Left forelimb (tissue), 1 donor: ENCODE results near the gene KRT7.

Experiments used
- DNase-seq: peaks from one replicate; pipeline ENCODE4 v3.0.0-alpha.2; 2018; ENCODE audit warnings: low spot score

The KRT7 gene

DNA sequence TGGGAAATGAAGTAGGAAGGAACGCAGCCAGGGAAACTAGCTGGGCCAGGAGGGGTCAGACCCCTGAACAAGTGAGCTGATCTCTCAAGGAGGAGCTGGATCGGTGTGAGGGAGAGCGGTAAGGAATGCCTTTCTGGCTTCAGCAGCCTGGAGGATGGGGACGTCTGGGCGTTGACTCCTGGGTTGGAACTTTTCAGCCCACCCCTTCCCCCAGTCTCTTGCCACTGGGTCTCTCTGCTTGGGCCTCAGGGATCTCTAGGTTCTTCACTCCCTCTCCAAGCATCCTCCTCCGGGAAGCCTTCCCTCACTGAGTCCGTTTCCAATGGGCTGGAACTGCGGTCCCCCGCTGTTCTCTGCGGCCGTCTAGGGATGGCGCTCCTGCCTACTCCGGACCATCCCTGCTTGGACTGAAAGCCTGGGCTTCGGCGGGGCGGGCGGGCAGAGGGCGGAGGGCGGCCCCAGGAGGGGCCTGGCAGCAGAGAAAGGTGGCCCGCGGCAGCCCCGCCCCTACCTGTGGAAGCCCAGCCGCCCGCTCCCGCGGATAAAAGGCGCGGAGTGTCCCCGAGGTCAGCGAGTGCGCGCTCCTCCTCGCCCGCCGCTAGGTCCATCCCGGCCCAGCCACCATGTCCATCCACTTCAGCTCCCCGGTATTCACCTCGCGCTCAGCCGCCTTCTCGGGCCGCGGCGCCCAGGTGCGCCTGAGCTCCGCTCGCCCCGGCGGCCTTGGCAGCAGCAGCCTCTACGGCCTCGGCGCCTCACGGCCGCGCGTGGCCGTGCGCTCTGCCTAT is at the start of gene KRT7:
TSS of gene KRT7 (plus strand) at position 570 of the 788 bp plus-strand sequence. CDS start at position 624, 54 bp downstream.
- DNase-seq, result peak; percentile 47

DNA sequence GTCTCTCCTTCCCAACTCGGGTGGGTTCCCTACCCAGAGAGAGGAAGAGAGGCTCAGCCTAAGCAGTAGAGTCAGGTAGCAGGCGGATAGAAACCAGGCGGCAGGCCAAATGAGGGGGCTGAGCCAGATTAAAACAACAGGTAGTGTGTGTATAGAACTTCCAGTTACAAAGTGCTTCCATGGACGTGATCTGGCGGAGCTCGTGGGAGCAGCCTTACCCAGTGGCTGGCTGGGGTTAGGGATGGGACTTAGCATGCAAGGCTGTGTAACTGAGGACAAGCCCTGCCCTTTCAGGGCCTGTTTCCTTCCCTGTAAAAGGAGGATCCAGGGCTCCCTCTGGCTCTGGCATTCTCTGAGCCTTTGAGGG is 49.5 kb upstream of the KRT7 start:
- DNase-seq, result no peak

DNA sequence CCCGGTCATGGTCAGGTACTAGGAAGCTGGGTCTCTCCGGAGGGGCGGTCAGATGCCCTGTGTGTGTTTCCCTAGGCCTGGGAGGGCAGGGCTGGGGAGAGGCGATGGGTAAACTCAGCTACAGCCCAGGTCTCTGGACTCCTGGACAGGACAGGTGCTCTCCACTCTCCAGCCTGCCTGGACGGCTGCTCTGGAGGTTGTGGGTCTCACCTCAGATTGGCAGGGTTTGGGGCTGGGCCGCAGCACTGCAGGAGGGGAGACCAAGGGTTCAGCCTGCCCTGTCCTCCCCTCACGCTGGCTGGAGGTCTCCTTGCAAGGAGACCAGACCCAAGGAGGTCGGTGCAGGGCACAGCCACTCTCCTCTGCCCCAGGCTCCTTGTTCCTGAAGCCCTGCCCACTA is 49.1 kb upstream of the KRT7 start:
- DNase-seq, result no peak

DNA sequence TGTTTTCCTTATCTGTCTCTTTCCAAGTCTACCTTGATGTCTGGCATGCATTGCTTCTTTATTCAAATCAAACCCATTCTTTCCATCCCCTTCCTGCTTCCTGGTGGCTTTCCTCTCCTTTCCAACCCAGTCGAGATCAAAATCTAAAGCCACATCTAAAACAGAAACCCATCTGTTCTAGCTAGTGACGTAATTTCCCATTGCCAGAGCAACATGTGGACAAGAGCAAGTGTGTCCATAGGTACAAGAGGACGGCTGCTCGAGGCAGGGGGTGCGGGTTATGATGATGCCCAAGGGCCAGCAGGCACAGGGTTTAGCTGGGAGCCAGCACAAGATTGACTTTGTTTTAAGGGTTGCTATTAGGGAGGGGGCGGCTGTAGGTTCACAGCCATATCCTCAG is 48.2 kb upstream of the KRT7 start:
- DNase-seq, result no peak

DNA sequence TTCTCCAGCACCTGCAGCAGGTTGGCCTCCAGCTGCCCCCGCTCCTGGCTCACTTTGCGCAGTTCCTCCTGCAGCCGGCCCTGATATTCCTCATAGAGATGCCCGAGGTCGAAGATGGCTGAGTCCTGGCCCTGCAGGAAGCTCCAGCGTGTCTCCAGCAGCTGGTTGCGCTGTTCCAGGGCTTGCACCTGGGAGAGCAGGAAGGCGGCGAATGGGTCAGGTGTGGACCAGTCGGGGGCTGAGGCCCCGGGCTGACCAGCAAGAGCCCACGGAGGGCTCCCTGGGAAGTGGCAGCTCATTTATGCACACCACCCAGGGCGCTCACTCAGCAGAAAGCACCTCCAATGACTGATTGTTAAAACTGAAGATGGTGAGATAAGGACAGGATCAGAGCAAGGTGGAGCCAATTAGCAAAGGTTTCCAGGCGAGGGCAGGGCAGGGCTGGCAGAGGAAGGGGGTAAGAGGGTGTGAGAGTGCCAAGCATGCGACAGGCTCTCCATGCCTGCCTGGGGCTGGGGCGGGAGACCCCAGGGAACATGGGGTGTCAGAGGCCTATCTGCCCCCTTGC is 47.6 kb upstream of the KRT7 start:
- no peak for DNase-seq

DNA sequence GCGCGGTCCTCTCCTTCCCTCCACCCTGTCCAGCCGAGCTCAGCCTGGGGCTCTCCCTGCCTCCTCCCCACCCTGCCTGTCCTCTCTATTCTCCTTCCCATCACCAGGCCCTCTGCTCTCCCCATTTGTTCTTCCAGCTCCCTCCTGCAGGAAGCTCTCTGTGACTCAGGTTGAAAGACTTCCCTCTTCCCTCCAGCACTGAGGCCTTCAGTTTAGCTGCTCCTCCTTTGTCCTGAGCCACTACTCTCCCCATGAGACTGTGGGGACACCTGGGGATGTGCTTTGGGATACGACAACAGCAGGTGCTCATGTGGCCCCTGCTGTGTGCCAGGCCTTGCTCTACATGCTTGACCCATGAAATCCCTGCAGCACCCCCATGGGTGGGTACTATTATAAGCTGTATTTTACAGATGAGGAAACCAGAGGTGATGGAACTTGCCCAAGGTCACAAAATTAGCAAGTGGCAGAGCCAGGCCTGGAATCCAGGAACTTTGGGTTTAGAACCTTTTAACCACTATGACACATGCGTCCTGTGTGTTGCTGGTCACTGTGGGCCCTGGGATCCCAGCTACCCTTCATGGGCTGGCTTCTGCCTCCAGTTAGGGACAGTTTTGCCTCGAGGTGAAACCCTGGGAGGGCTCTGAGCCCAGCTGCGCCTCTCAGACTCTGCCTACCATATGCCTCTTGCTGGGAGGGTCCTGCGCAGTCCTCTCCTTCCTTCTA is 46.8 kb upstream of the KRT7 start:
- no peak for DNase-seq

DNA sequence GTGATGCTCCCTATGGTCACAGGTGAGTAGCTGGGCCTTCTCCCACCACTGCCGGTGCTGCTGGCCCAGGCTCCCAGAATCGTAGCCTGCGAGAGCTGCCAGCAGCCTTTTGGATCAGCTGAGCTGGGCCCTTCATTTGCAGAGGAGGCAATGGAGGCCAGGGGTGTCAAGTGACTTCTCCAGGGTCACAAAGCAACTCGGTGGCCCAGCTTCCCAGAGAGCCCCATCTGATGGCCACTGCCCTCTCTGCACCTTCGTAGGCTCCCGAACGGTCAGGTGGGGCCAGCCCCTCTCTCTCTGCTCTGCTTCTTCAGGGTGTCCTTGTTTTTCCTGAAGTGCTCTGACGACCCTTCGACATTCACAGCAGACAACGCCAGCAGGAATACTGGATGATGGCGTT is 45.8 kb upstream of the KRT7 start:
- DNase-seq, result no peak

DNA sequence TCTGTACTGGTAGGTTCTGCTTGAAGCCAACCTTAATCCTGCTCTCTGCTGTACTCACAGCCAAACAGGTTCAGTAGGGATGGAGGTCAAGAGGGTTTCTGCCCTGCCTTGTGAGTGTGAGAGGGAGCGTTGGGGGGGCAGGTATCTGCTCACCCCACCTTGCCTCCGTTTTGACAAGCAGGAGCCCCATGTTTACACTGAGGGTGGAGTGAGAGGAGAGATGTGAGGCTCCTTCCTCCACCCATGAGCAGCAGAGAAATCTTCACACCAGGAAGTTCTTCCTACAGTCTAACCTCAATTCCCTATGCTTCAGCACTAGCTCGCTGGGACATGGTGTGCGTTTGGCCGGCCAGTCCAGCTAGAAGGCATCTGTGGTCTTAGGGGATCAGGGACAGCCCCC is 45.4 kb upstream of the KRT7 start:
- DNase-seq, result no peak

DNA sequence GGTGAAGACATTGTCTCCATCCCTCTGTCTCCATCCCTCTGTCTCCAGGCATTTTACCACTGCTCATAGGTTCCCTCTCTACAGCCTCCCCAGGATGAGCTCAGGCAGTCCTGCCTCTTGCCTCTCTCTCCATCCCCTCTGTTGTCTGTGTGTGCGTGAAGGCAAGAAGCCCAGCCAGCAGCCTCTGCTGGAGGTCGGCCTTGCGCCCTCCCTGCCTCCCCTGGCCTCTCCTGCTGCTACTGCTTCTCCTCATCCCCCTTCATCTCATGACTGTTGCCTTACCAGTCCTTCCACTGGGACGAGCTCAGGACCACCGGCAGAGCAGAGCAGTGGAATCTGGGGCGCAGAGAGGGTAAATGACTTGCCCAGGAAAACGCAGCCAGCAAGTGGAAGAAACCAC is 44.4 kb upstream of the KRT7 start:
- no peak for DNase-seq

DNA sequence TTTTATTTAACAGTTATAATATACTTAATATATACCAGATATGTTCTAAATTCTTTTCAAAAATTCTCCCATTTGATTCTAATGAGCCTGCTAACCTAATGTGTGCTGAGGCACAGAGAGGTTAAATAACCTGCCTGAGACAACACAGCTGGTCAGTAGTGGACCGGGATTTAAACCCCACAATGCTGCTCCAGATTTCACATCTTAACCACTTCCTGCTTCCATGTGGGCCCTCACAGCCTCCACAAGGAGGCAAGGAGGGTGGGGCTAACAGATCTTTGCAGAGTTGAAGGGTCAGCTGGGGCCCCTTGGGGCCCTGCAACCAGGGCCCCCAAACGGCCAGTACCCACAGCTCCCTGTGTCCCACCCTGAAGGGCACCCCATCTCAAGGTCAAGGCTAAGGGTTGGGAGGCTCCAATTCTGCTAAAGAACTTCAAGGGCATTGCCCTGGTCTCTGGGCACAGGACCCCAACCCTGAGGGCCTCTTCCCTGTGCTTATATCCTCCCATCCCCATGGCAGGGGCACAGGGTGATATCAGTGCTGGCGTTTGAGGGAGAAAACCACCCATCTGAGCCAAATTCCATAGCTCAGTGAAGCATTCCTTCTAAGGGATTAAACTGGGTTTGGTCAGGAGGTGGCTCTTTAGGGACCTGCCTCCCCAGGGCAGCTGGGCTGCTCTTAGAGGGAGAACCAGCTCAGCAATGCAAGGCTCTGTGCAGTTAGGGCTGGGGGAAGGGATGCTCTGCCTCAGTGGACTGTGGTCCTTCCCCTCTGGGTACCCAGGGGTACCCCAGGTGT is 43.5 kb upstream of the KRT7 start:
- no peak for DNase-seq

DNA sequence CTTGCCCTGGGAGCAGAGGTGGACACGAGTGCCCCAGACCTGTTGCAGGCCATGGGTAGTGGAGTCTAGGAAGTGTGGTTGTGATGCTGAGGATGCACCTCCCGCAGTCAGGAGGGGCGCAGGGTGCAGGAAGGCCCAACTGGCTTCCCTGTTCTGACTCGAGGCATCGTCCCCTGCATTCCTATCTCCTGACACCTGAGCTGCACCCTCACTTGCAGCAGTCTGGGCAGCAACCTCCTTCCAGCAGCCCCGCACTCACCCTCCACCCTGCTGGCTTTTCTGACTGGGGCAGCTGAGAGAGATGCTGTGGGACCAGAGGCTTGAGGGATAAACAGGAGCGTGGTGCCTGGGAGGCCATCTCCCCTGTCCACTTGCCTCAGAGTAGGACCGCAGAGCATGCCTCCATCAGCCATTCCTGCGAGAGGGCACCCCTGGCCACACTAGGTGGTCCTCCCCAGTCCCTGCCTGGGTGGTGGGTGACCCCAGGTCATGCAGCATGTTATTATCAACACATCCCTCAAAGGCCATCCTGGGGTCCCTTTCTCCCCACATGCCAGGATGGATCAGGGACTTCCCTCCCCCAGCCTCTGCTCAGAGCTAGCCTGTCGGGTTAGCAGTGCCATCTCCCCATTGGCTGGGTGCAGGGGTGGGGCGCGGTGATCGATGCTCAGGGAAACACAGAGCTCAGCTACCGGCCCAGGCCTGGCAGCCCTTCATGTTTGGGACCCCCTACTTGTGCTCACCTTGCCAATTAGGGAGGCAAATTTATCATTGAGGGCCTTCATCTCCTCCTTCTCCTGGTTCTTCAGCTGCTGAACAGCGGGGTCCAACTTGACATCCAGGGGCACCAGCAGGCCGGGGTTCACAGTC is 41.9 kb upstream of the KRT7 start:
- no peak for DNase-seq

DNA sequence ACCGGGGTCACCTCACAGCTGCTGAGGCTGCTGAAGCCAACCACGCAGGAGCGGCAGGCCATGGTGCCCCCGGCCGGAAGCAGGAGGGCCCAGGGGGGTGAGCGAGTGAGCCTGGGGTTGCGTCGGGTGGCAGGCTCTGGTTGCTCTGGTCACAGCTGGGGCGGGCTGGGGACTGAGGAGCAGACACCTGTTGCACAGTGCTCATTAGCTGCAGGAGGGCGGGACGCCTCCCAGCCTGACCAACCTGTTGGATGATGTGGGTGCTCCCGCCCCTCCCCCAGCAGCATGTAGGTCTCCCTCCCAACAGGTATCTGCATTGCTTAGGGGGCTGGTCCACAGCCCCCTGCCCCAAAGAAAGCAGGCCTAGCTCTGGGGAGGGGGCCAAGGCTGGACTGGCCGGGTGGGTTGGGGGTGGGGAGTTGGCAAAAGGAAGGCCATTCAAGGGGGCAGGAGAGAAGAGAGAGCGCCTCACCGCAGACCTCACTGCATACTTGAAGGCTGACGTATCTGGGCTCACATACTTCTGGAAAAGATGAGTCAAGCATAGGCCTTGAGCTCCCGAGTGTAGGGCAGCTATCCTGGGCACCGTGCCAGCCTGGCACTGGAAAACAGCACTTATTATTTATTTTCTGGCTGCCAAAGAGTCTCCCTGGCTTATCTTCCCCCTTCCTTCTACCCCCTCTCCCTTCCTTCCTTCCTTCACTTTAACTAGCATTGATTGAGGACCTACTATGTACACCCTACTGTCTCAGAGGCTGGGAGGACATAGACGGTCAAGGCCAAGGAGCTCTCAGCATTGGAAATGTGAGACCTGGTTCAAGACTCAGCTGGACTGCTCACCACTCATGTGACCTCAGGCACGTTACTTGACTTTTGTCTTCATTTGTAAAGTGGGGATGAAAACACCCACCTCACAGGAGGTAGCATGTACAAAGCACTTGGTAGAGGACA is 40.9 kb upstream of the KRT7 start, which contains the start of gene KRT80:
TSS of gene KRT80 (minus strand) at position 174 of the 951 bp plus-strand sequence. CDS start at position 62, 112 bp downstream.
- DNase-seq, result peak; percentile 83

DNA sequence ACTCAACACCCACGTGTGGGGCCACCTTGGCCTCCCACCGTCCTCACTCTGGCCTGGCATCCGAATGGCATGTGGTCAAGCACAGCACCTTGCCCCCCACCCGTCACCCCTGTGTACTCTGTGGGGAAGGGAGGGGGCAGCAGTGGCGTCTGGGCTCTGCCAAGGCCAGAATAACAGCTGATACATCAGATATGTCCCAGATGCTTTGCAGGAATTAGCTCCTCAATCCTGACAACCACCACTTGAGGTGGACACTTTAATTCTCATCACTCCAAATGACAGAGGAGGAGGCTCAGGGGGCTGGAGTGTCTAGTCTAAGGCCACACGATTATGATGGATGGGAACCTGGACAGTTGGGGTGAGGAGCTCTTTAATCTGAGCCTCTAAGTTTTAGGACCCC is 39.5 kb upstream of the KRT7 start:
- DNase-seq, result no peak

DNA sequence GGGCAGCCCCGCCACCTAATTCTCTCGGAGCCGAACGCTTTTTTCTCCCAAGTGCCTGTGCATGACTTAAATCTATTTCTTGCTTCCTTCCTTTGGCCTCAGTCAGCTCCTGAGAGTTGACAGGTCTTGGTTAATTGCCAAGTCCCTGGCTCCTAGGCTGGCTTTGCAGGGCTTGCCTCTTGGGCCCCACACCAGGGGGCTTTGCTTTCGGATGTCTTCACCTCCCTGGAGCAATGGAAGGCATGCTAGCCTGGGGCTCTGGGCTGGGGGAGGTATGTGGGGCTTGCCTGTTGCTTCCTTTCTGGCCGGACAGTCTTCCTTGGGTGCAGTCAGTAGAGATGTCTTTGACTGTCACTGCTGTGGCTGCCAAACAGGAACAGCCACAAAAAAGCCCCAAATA is 39.1 kb upstream of the KRT7 start:
- no peak for DNase-seq

DNA sequence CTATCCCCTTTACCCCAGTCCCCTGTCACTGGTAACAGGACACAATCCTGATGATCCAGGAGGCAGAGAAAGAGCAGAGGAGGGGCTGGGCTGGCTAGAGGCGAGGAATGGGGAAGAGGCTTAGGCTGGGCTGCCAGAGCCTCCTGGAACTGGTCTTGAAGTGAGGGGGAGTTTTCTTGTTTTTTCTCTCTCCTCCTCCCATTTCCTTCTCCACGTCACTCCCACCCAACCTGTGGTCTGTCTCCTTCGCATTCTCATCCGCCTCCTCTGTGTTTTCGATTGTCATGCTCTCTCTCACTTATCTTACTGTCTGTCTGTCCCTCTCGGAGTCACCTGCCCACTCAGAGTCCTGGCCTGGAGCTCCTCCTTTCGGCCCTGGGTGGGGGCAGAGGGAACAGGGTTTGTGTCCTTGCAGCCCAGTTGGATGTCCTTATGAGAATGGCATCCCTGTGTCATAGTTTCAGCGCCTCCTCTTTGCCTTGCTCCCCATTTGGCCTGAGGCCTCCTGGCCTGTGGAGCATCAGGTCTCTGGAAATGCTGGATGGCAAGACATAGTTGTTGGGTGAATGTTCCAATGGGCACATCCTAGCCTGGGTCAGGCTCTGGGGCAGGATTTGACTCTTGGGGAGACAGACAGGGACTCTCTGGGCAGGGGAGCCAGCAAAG is 37.8 kb upstream of the KRT7 start:
- no peak for DNase-seq

DNA sequence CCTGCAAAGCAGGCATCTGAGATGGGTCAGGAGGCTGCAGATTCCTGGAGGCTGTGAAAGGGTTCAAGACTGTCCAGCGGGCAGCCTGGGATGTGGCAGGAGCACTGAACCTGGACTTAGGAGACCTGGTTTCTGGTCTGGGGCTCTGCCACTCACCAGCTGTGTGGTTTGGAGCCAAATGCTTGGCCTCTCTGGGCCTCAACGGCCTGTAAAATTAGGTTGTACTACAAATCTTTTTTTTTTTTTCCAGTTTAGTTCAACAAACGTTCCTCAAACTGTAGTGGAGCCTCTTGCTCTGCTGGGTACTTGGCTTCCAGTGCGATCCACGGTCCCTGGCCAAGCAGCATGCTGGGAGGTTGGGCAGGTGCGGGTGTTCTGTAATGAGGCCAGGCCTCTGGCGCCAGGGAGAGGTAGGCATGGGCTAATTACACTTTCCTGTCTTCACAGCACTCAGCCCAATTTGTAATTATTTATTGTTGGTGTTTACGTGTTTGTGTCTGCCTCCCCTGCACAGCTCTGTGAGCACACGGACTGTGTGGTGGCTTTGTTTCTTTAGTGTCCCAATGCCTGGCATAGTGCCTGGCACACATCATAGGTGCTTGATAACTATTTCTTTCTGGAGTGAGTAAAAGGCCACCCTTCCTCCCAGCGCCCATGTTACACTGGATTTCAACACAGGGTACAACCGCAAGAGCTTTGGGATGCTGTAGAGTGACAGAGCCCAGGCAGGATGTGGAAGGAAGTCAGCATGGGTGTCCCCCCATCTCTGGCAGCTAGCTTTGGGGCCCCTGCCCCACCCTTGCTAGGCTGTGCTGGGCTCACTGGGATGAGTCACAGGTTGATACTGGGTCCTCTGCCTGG is 35.4 kb upstream of the KRT7 start:
- no peak for DNase-seq

DNA sequence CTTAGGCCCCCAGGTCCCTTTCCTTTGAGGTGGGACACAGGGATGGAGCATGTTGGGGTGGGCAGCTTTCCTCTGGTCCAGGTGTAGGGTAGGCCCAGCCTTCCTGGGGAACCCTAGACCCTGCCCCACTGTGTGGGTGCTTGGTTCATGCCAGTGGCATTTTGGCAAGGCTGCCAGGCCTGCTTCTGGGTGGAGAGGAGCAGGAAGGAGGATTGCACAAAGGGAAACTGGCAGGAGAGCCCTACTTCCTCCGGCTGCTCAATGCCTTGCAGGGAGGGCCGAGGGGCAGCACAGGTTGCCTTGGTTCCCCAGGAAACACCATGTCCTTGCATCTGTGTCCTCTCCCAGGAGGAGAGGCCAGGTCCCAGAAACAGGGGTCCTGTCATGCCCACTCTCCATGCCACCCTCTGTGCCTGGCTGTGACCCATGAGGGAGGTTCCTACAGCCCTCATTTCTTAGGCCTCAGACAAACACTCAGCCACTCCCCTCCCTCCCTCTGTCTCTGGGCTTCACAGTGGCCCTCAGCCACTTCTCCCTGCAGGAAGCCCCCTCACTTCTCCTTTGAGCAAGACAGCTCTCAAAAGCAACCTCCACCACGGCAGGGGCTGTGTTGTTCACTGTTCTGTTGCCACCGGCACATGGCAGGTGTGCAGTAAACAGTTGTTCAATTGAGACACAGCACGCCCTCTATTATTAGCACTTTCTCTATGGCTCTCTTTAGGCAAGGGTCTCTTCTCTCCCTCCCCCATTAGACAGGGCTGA is 34.4 kb upstream of the KRT7 start:
- no peak for DNase-seq
